GM15510 (cell line): Measurements from ENCODE around the gene PLOD2.

Source experiments
- POLR2A ChIP-seq: IDR thresholded peaks from 3 replicates; pipeline ENCODE4 v1.6.1; 2011; ENCODE audit warnings: borderline replicate concordance; ENCODE audit not compliant: insufficient read length; ENCODE audit errors: extremely low read depth

The PLOD2 gene

DNA sequence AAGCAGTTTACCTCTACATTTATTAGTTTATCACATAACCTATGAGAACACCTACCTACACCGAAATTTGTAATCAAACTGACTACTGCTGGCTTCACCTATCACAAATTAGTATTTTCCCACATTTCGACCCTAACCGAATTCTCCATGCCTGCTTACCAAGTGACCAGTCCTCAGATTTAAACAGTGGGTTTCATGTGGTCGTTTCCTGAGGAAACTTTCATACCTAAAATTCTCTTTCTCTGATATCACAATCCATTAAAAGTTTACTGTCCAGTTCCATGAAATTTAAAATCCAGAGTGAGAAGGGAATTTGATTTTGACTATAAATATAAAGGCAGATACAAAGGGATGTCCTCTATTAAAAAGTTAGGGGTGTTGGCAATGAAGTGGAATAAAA, 1.9 kb downstream of the PLOD2 start:
- TF ChIP-seq POLR2A, result no peak

DNA sequence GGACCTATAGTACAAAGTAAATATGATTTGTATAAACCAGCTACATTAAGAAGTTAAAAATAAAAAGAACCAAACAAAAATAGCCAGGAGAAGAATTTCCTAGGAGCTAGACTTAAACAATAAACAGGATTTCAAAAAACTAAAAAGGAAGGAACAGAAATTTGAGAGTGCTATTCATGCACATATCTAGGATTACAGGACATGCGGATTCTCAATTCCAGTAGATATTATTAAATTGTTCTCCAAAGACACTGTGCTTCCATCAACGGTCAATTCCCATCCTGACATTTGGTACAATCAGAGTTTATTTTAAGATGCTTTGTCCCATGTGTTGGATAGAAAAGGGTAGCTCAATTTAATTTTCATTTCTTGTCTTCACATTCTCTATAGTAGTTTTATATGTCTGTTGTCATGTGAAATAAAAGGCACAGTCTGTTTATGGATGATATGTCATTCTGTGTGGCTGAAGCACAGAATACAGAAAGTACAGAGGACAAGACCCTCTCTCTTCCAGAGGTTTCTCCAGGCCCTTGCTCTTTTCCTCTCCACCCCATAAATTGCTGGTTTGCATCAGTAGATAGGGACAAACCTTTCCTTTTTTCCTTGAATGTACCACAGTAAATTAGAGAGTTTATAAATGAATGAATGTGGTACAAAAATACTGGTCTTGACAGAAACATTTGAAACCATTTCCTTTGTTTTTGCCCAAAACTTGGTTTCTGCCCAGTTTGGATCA, 3.5 kb downstream of the PLOD2 start:
- no peak for TF ChIP-seq POLR2A

GRCh38 chr3:146156666-146157314, 4.2 kb downstream of the PLOD2 start:
- no peak for TF ChIP-seq POLR2A

DNA sequence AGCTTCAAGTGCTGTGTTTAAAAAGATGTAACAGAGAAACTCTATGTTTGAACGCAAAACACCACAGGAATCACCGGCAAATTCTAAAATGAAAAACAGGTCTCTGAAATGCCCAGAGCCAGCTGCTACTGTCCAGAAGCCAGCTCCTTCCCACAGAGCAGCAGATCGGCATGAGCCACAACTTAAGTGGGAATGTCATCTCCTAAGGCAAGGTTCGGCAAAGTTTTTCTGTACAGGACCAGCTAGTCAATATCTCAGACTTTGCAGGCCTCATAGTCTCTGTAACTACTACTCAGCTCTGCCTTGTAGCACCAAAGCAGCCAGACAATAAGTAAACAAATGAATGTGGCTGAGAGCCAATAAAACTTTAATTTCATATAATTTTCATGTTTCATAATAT, 4.9 kb downstream of the PLOD2 start:
- no peak for TF ChIP-seq POLR2A

GRCh38 chr3:146154995-146155394, 6.0 kb downstream of the PLOD2 start:
- TF ChIP-seq POLR2A, result no peak

DNA sequence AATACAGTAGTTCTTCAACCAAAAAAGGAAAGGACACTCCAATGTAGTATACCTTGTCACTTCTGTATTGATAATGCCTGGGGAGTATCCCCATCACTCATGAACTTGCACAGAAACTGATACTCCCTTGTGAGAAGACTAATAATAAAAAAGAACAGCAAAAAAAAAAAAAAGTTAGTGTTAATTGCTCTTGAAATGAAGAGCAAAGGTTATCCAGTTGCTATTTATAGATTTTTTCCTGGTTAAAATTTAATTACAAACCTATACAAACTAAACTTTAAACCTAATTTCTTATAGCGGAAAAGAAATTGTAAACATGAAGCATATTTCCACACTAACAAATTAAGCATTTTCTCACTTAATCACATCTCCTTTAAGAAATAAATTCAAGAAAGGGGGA, 6.7 kb downstream of the PLOD2 start:
- TF ChIP-seq POLR2A, result no peak

GRCh38 chr3:146153429-146153828, 7.6 kb downstream of the PLOD2 start:
- TF ChIP-seq POLR2A, result no peak

DNA sequence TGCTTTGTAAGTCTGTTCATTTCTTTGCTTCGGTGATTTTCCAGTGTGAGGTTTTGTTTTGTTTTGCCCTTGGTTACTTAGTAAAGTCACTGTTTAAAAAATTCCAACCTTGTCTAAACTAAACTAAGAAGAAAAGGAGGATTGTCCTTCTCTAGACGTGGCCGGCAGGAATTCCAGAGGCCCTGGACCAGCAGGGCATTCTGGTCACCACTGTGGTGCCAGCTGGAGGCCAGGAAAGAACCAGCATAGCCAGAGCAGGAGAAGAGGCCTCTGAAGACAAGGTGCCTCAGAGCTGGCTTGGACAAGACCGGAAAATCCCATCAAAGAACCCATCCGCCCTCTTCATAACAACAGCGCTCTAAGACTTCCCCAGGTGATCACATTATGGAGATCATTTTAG, 8.2 kb downstream of the PLOD2 start:
- no peak for TF ChIP-seq POLR2A

- no peak for TF ChIP-seq POLR2A
Observed at GRCh38 chr3:146148468-146148931, 12.5 kb downstream of the PLOD2 start.

DNA sequence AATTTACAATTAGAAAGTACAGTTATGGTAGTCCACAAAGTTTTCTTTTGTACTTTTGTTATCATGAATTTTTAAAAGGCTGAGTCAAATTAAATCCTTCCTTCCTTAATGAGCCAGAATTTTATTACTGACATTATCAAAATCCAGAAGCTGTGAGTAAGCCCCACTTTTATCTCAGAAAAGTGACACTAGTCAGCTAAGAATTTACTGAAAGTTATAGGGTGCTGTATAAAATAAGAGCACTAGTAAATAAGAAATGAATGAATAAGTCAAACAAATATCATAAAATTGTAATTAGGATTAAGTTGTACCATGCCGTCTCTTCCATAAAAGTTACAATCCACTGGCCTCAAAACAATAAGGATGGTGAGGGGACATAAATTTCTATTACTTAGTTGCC, 15.3 kb downstream of the PLOD2 start:
- no peak for TF ChIP-seq POLR2A

- no peak for TF ChIP-seq POLR2A
Observed at GRCh38 chr3:146142757-146143156, 18.2 kb downstream of the PLOD2 start.

DNA sequence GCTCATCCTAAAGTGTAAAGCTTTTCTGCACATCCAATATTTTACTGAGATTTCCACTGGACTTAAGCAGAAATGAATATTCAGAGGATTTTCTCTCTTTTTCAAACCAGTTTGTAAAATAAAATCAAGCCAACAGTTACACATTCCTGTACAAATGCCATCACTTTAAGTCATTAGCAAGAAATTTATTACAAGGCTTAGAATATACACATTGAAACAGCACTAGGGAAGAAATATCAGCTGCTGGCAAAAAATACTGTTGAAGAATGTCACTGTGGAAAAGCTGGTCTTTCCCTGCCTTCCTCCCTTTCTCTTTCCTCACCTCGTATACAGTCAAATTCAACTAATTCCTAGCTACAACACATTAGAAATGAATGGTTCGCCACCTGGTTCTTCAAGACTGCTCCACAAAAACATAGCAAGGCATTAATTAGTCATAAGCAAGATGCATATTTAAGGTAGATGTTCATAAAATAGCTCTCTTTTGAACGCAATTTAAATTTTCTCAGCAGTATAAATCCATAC, 21.3 kb downstream of the PLOD2 start:
- no peak for TF ChIP-seq POLR2A

DNA sequence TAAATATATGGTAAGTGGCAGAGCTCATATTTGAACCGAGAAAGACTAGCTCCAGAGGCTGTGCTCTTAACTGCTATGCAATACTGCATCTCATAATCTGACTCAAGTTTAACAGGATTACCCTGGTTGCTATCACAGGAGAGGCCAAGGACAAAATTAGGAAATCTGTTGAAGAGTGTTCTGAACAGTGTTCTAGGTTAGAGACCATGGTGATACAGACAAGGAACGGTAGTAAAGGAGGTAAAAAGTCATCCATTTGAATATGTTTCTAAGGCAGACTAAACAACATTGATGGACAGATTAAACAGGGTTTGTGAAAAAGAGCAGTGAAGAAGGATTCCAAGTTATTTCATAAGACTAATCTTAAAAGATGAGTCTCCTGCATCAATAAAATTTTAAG, 22.1 kb downstream of the PLOD2 start:
- TF ChIP-seq POLR2A, result no peak

DNA sequence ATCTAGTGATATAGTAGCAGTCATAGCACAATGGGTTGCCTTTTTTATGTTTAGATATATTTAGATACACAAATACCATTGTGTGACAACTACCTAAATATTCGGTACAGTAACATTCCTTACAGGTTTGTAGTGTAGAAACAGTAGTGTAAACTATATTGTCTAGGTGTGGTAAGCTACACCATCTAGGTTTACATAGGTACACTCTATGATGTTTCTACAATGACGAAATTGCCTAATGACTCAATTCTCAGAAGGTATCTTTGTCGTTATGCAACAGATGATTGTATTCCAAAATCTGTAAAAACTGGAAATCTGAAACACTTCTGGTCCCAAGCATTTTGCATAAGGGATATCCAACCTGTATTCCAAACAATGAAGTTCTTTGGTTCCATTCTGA, 24.3 kb downstream of the PLOD2 start:
- TF ChIP-seq POLR2A, result no peak

- no peak for TF ChIP-seq POLR2A
Observed at GRCh38 chr3:146134348-146135117, 26.5 kb downstream of the PLOD2 start.
